Ramos (cell line): Measurements from ENCODE around the gene SLC39A9.

Experiments used
- in situ Hi-C: fragments of 300-500 bp; cut with MboI; formaldehyde crosslinking; loops from one replicate; pipeline ENCODE4 v1.14.3; 2022; ENCODE audit warnings: low sequenced_read_pairs; ENCODE audit not compliant: unreplicated experiment

The SLC39A9 gene

DNA sequence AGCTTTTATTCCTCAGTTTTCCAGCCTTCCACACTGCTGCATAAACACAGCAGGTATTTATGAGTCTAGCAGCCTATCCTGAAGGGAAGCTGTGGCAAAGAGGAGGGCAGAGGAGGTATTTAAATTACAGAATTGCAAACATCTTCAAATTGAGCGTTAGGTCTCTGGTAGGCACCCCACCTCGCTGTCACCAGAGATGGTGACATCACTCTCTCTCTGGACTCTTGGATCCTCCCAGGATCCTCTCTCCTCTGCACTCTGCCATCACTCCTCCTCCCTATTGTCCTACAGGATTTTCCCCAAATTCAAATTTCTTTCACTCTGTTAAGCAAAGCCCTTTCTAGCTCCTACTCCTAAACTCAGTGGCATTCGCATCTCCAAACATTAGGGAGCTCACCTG is 92.7 kb downstream of the SLC39A9 start:
- in situ Hi-C loops = loop anchor here (25.0 kb wide), 1 partner anchor 579 kb away; no protein-coding TSS in a partner anchor

DNA sequence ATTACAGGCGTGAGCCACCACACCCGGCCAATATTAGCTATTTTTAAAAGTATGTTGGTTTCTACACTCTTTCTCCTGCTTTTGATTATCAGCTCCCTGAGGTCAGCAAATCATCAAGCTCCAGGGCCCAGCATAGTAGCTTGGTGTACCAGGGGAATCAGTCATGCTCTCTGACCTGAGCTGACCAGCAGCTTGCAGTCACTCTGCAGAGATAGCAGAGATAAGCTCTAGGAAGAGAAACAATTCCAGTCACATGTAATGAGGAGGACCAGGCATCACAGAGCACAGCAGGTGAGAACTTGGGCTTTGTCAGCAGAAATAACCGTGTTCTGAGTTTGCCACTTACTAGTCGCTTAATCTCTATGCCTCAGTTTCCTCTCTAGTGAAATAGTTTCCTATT is 94.5 kb downstream of the SLC39A9 start:
- in situ Hi-C loops = loop anchor here (25.0 kb wide), 1 partner anchor 581 kb away; no protein-coding TSS in a partner anchor

- in situ Hi-C loops = loop anchor here (25.0 kb wide), 1 partner anchor 581 kb away; no protein-coding TSS in a partner anchor
Observed at GRCh38 chr14:69493791-69494190, 95.3 kb downstream of the SLC39A9 start.

DNA sequence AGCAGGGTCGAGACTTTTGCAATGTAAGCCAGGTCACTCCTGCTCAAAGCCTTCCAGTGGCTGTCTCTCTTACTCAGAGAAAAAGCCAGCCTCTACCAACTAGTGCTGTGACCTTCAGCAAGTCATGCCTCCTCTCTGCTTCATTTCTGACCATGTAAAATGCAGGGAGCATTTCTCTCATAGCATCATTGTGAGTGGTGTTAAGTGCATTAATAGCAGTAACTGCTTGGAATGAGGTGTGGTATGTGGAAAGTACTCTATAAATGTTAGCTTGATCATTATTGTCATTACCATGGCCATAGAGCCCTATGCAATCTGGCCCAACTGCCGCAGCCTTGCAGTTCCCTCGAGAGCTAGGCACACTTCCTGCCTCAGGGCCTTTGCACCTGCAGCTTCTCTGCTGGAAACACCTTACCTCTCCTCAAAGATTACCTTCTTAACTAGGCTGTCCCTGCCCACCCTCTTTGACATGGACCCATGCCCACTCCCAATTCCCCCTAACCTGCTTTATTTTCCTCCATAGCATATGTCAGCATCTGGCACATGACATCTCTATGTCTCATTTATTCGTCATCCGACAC is 96.9 kb downstream of the SLC39A9 start:
- in situ Hi-C loops = loop anchor here (25.0 kb wide), 1 partner anchor 583 kb away; no protein-coding TSS in a partner anchor

DNA sequence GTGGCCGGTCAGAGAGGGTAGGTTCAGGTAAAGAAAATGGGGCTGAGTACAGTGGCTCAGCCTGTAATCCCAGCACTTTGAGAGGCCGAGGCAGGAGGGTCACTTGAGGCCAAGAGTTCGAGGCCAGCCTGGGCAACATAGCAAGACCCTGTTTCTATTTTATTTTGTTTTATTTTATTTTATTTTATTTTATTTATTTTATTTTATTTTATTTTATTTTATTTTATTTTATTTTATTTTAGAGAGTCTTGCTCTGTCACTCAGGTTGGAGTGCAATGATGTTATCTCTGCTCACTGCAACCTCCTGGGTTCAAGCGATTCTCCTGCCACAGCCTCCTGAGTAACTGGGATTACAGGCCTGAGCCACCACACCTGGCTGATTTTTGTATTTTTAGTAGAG is 99.4 kb downstream of the SLC39A9 start:
- in situ Hi-C loops = loop anchor here (25.0 kb wide), 1 partner anchor 586 kb away; no protein-coding TSS in a partner anchor

- in situ Hi-C loops = loop anchor here (25.0 kb wide), 1 partner anchor 586 kb away; no protein-coding TSS in a partner anchor
Observed at GRCh38 chr14:69498286-69498685, 99.8 kb downstream of the SLC39A9 start.

GRCh38 chr14:69499436-69499835 is 100.9 kb downstream of the SLC39A9 start:
- in situ Hi-C loops = loop anchor here (25.0 kb wide), 1 partner anchor 587 kb away; no protein-coding TSS in a partner anchor

DNA sequence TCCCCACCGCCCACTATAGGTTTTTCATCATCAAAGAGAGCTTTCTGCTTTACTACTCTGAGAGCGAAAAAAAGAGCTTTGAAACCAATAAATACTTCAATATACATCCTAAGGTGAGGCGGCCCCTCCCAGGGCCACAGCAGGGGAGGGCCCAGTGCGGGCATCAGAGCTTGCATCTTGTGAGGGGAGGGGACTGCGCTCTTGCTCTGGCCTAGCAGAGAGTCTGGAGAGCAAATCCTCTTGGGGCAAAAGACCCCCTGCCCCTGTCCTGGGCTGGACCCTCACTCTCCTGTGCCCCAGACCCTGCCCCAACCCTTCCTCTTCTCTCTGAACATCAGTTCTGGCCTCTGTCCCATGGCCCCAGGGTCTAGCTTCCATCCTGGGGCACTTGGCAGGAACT is 101.6 kb downstream of the SLC39A9 start:
- in situ Hi-C loops = no loop called here

DNA sequence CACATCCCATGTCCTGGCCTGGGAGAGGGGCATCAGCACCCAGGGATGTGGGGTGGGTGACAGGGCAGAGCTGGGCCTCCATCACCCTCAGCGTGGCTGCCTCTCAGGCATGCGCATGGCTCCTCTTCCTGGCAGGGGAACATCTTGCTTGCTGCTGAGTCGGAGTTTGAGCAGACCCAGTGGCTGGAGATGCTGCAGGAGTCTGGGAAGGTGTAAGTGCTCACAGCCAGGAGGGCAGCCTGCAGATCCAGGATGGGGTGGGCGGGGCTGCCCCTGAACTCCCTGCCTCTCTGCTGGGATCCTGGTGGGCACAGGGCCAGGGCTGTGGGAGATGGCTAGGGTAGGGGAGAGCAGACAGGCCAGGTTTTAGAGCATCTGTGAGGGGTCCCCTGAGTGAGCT is 102.2 kb downstream of the SLC39A9 start:
- in situ Hi-C loops = no loop called here

- in situ Hi-C loops = no loop called here
Observed at GRCh38 chr14:69501423-69501838, 102.9 kb downstream of the SLC39A9 start.

DNA sequence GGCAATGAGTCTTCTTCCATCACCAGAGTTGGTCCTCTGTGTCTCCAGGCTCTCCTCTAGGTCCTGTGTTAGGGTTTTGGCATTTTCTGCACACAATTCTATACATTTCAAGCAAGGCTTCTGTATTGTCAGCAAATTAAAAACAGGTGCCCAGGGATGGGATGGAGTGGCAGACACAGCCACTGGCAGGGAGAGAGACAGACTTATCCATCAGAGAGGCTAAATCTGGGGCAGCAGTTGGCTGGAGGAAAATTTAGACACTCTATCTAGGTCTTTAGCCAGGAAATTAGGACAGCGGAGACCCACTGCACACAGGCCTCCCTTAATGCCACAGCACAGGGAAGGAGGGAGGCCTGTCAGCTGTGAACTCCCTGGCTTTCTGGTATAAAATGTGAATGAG is 106.3 kb downstream of the SLC39A9 start:
- in situ Hi-C loops = no loop called here

- in situ Hi-C loops = no loop called here
Observed at GRCh38 chr14:69505338-69506240, 107.1 kb downstream of the SLC39A9 start.

DNA sequence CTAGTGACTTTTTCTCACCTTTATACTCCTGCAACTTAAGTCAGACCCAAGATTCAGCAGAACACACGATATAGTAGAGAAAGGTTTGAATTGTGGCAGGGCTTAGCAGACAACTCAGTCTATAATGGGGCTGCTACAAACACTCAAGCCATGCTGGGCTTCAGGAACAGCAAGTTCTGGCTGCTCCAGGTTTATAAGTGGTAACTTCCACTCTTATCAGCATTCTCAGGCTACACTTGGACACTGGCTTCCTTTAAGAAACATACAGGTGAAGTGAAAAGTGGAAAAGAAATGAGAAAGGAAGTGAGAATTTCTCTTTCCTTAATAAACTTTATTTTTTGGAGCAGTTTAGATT is 107.7 kb downstream of the SLC39A9 start:
- in situ Hi-C loops = no loop called here
